ENCODE data around the gene MPC2.
"Not testable (repeated sequence)": the region's sequence is repeated elsewhere in the genome, so short reads cannot be mapped to it uniquely, and the experiment has no call there.

MPC2 gene

DNA sequence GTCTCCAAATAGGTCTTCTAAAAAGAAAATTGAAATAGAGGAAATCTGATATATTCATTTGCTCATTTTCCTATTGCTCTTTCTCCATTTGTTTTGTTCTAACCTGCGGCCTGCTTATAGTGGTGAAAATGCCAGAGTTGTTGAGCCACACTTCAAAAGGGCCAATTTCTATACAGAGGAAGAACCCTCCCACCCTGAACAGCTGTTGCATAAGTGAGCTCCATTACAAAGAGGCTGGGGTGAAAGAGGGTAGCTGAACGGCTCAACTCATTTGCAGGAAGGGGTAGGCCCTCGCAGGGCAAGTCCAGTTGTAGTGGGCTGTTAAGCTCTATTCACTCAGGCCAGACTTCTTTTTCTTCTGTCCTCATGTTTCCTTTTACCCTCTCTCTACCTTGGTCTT is 31.7 kb downstream of the MPC2 start:
- no peak for DNase-seq (ENCODE audit: low read depth, low spot score)

- peak; percentile 39 for DNase-seq (ENCODE audit: low read depth, low spot score)
These were observed 32.2 kb downstream of the MPC2 start for GRCh38 chr1:167904652-167905130.

GRCh38 chr1:167900907-167901306 is 36.0 kb downstream of the MPC2 start:
- no peak for DNase-seq (ENCODE audit: low read depth, low spot score)

DNA sequence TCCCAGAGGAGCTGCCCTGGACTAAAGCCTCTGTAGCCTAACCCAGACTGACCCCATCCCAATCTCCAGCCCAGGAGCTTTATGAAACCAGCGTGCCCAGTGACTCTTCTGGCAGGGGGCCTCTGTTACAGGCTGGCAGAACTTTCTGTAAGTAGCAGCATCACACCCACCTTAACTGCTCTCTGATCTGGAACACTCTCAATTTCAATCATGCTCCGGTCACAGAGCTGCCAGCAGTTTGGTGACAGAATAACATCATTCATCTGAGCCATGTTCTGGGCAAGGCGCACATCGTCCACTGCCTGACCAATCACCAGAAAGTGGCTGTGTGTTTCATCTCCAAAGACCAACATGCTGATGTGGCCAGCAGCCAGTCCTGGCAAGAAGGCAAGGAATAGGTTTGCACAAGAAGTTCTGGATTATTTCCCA is 37.6 kb downstream of the MPC2 start:
- DNase-seq (ENCODE audit: low read depth, low spot score), result no peak

DNA sequence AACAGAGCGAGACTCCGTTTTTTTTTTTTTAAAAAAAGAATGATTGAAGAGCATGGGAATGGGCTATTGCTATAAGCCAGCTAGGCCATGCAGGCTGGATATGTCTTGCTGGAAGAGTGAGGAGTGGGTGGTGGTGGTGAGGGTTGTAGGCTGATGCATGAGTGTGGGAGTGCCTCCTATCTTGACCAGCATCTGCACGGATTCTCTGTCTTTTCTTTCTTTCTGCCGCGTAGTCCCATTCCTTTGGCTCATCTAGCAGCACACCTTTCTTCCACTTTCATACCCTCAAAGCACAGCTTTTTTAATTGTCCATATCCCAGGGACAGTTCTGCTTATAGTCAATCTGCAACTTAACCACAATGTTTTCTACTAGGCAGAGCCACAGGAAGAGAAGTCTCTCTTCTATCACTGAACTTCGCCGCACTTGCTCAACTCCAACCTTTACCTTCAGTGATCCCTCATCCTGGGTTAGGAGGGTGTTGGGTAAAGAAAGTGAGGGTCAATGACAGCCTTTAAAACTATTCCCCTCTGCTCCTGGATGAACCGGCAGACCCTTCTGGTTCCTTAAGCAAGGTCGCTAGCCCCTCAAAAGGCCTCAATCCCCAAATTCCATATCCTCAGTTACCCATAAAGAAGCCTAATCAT is 38.2 kb downstream of the MPC2 start:
- no peak for DNase-seq (ENCODE audit: low read depth, low spot score)

GRCh38 chr1:167893798-167894197 is 43.1 kb downstream of the MPC2 start:
- no peak for DNase-seq (ENCODE audit: low read depth, low spot score)

GRCh38 chr1:167890400-167890799 is 46.5 kb downstream of the MPC2 start:
- DNase-seq (ENCODE audit: low read depth, low spot score), result no peak

DNA sequence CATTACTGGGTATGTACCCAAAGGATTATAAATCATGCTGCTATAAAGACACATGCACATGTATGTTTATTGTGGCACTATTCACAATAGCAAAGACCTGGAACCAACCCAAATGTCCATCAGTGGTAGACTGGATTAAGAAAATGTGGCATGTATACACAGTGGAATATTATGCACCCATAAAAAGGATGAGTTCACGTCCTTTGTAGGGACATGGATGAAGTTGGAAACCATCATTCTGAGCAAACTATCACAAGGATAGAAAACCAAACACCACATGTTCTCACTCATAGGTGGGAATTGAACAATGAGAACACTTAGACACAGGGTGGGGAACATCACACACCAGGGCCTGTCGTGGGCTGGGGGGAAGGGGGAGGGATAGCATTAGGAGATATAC is 49.7 kb downstream of the MPC2 start:
- DNase-seq (ENCODE audit: low read depth, low spot score), result not testable (repeated sequence)

DNA sequence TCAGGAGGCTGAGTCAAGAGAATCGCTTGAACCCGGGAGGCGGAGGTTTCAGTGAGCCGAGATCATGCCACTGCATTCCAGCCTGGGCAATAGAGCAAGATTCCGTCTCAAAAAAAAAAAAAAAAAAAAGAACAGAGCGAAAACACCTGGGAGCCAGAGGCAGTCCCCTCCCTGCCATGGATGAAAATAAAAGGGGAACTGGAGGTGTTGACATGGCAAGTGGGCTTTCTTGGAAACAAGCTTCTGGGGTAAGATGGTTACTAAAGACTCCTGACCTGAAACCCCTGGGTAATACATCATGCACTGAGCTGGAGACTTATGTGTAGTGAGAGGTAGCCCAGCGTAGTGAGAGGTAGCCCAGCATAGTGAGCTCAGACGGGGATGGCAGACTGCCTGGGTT is 54.5 kb downstream of the MPC2 start:
- no peak for DNase-seq (ENCODE audit: low read depth, low spot score)

DNA sequence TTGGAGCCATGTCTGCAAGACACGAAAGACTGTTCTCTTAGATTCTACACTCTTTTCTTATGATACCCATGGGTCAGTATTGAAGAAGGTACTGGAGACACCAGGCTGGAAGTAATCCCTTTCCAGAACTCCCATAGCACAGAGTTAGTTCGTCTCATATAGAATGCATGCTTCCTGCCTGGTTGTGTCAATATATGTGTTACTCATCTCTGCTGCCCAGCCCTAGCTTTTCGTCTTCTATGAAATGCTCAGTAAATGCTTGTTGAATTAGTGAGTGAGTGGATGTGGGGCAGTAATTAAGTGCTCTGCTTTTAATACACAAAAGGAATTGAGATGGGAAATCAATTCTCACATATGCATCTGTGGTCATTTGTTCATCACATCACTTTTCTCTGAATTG is 55.1 kb downstream of the MPC2 start:
- DNase-seq (ENCODE audit: low read depth, low spot score), result no peak

- no peak for DNase-seq (ENCODE audit: low read depth, low spot score)
These were observed 55.8 kb downstream of the MPC2 start for GRCh38 chr1:167881069-167881468.

DNA sequence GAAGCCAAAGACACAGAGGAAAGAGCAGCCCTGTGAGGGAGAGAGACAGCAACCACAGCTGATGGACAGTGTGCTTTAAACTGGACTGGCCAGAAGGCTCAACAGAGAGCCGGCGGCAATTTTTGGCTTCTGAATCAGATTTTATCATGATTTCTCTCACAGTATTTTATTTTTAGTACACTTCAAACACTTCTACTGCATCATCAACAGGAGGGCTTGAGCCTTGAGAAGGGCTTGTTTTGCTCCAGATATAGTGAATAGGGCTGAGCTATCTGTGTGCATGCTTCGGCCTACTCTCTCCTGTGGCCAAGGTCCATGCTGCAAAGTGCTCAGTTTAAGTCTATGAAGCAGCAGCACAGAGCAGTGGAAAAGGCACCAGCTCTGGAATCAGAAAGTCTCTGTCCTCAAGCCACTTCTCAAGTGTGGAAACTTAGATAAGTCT is 56.3 kb downstream of the MPC2 start:
- DNase-seq (ENCODE audit: low read depth, low spot score), result no peak

- DNase-seq (ENCODE audit: low read depth, low spot score), result no peak
These were observed 57.4 kb downstream of the MPC2 start for GRCh38 chr1:167879508-167879907.

DNA sequence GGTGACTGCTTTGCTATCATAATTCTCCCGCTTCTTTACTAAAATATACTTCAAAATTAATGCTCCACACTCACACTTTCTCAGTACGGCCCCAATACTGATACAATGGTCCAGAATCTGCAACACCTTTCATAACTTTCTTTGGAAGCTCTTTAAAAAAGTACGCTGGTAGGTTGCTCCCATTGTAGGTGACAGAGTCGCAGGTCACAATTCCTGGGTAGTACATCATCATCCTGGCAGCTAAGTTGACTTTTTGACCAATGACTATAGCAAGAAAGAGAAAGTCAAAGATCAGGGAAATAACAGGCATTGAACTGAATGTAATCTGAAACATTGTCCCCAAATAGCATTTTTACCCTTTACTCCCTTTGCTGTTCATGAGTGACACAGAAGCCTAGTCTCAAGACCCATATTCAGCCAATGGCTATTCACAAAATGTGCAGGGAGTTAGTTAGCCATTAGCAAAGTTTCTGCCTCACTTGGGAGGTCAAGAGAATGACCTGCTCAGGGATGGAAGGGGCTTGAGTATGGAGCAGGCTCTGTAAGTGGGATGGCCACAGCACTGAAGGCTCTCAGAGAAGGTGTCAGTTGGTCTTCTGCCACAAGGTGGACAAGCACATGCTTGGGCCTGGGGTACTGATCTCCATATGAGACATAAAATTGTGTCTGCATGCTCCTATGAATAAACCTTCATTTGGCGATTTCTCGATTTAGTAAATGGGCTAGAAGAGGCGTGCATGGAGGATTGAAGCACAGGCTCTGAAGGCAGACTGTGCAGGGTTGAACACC is 58.3 kb downstream of the MPC2 start:
- no peak for DNase-seq (ENCODE audit: low read depth, low spot score)

DNA sequence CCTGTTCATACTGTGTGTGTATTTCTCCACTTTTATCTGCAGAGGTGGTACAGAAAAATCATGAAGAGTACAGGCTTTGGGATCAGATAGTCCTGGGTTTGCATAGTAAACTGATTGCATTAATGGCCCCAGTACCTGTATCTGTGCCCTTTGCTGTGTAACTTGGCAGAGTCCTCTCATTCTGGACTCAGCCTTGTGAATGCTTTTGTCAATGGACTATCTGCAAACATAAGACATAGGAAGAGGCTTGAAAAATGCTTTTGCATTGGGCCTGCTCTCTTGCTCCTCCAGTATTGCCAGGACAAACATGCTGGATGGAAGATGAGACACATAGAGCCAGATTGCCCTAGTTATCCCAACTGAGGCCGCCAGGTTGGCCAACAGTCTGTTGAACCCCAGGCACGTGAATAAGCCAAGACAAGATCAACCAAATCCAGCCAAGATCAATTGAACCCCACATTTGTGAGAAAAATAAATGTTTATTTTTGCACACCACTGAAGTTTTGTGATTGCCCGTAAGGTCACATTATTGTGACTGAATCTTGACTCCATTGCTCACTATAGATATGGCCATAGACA is 60.2 kb downstream of the MPC2 start:
- no peak for DNase-seq (ENCODE audit: low read depth, low spot score)

DNA sequence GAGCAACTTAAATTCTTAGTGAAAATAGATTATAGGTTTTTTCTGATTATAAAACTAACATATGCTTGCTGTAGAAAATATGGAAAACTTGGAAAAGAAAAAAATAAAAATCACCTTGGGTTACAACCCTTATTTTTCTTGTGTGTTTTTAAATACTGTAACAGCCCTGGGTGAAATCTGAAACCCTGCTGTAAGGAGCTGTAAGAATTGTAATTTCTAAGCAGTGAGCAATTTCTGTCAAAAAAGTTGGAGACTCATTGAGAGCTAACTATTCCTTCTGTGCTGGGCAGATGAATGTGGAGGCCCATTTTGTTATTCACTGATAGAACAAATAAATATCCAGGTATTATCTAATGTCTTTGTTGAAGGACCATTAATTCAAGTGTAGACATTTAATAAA is 65.5 kb downstream of the MPC2 start:
- peak; percentile 2 for DNase-seq (ENCODE audit: low read depth, low spot score)

DNA sequence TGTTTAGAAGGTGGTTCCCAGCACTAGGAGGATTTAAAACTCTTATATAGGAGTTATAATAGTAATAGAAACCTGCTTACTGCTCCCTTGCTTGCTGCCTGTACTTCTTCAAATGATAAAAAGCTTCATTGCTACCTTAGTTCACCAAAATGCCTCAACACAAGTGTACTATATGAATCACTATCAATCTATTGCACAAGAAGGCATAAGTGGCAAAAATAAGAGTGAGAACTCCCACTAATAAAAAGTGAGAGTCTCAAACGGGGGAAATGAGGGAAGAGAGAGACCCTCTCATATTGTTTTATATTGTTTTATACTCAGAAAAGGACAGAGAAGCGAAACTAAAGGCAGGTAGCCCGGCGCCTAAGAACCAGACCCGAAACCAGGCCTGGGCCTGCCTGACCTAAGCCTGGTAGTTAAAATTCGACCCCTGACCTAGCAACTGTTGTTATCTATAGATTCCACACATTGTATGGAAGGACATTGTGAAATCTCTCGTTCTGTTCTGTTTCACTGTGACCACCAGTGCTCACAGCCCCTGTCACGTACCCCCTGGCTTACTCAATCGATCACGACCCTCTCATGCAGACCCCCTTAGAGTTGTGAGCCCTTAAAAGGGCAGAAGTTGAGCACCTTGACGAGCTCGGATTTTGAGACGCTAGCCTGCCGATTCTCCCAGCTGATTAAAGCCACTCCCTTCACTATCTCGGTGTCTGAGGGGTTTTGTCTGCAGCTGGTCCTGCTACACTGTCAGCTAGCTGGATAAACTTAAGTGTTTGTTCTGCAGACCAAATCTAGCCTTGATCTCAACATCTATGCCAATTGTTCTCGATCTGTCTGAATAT is 67.5 kb downstream of the MPC2 start:
- DNase-seq (ENCODE audit: low read depth, low spot score), result not testable (repeated sequence)

GRCh38 chr1:167866739-167867414 is 70.0 kb downstream of the MPC2 start:
- not testable (repeated sequence) for DNase-seq (ENCODE audit: low read depth, low spot score)

All from smooth muscle cell of the brain vasculature (primary cell).